Activated T-cell treated with anti-CD3 and anti-CD28 coated beads for 48 hours (primary cell): ENCODE data around the gene UROC1.

ENCODE experiments used
- DNase-seq: peaks from one replicate; pipeline ENCODE4 v3.0.0-alpha.2; 2020; ENCODE audit warnings: low read depth

Gene UROC1

DNA sequence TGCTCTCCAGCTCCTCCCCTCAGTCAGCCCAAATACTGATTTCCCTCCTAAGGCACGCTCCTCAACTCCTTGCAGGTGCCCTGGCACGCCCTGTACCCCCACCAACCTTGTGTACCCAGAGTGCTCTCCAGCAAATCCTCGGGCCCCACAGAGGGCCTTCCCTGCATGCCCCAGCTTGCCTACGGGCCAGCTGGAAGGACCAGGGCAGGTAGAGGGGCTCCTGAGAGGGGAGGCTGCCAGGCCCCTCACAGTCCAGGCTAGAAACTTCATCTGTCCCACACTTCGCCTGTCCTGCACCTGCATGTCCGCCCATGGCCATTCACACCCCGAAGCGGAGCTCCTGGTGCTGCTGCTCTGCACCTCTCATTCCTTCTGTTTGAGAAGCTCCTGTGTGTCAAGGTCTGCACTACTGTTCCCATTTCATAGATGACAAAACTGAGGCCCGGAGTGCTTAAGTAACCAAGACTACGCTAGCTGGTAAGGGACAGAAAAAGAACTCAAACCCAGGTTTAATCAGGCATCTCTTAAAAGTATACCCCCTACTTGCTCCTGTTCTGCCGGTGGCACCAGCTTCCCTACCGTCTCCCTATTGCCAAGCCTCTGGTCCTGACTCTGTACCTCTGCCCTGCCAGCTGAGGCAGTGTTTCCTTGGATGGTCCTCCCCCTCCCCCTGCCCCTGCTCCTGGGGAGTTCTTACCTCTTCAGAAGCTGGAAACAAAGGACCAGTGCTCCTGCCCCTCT lies 77.4 kb downstream of the UROC1 start:
- no peak for DNase-seq

DNA sequence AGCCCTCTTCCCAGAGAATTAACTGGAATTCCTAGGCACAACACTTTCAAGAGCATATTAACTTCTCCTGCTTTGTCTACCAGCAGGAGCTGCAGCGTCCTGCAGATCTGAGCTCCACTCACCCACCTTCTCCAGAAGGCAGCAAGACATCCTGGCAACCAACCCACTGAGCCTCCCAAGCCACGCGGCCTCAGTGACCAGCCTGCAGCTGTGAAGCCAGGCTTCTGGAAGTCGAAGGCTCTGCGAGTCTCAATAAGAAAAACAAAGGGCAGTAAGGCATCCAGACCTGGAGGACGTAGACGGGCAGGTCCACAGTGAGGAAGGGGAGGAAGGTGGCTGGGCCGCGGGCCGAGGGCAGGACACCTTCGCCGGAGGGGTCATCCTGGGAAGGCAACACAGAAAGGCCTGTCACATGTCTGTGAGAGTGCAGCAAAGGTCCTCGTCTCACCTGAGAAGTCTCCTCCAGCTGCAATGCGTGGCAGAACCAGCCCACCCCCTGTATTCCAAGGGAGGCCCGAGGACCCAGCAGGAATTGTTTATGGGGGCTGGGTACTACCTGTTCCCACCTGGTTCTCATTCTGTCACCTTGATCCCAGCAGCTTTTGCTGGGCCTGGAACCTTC lies 78.1 kb downstream of the UROC1 start:
- no peak for DNase-seq

DNA sequence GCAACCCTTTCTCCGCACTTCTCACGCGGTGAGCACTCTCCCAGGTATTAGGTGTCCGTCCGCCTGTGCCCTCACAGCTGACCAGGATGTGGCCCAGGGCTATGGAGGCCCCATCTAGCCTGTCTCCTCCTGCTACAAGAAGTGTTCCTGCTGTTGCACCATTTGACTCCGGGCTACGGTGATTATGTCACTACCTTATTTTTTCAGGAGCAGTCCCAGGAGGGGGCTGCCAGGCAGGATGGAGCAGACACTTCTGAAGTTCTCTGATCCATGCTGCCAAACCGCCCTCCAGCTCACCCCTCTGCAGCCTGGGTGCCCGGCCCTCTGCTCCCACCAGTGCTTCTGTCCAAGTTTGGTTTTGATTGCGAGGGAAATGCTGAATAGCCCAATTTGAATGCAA lies 78.8 kb downstream of the UROC1 start:
- DNase-seq, result no peak

DNA sequence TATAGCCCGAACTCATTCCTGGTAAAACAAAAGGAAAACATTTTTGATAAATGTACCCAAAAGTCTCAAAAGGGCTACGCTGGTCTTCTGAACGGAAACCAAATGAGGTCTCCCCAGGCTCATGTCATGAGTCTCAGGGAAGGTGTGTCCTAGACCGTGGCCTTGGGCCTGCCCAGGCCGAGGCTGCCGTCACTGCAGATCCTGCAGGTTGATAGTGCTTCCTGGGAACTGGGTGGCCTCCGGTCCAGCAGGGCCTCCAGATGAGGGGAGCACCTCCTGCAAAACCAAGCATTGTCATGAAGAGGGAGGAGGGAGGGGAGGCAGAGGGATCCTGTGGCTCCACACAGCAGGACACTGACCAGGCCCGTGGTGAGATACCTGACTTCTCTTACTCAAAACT lies 79.4 kb downstream of the UROC1 start:
- DNase-seq, result no peak

DNA sequence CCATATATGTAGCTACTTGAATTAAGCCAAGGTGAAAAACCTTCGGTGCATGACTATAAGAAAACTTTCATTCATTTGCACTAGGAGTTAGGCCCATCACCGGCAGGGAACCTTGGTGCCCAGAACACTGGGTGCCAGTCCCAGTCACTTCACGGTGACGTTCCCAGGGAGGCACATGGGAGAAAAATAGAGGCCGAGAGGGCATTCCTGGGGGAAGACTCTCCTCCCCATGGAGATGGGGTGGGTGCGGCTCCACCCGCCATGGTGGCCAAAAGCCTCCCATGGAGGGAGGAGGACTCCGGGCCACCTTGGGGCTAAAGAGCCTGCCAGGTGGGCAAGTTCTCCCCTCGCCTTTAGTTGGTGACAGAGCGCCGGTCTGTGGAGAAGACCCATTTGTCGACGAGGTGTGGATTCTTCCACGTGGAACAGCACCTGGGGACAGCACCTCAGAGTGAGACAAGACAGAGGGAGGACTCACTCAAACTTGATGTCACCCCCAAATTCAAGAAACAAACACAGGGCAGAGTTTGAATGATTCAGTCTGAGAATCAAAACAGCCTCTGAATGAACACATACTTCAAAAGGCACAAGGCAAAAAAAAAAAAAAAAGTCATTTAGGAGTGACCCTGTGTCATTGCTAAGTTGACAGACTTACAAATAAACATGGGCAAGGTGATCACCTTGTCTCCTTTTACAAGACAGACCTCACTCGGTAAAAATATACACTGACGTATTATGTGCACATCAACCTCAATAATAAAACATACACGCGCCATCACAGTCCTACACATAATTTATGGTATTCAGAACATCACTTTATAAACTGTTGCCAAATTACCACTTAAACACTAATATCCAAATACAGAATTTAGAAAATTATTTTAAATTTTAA lies 80.5 kb downstream of the UROC1 start:
- DNase-seq, result no peak

DNA sequence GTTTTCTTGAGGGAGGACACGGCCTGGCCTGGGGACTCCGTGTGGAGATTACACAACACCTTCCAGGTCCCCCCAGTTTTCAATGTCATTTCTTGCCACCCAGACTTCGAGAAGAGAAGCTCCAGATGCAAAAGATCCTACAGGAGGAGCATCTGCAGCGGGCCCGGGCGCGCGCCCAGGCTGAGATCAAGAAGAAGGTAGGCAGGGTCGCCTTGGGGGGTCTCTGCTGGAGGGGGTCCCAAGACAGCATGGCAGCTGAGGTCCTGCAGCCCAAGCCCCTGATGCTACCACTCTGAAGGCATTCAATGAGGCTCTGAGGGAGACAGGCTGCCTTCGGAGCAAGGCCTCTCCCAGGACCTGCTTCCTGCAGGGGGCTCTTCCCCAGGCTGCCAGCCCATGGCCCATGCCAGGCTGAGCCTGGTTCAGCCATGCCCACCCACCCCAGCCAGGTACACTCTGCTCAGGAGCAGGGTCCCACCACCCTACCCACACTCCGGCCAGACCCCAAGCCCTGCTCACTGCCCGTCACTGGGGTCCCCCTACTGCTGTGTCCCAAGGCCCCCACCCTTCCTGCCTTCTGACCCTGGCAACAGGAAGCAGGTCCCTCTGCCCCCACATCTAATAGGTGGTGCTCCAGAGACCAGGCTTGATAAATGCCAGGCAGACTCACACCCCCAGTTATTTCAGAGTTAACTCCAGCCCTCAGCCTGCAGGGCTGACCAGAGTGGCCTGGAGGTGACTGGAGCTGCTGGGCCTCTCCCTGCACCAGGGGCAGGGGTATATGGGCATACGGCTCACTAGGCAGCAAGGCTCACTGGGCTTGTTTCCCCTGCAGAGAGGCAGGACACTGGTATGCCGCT lies 81.9 kb downstream of the UROC1 start:
- DNase-seq, result no peak

DNA sequence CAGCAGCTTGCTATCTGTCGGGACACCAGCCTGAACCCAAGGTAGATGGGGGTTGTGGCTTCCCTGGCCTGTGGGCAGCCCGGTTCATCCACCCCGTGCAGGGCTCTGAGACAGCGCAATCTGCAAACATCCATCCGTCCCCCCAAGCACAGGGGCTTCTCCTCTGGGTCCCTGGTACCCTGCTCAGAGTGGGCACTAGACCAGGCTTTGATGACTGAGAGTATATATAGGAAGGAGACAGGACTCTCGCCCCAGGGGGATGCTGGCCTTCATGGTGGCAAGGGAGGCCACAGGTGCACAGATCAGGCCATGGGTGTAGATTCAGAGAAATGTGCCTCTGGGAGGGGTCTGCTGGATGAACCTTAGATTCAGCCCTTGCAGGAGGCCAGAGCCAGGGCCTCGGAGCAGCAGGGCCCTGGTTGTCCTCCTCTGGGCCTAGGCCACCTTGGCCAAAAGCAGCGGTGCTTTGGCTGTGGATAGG lies 82.6 kb downstream of the UROC1 start:
- no peak for DNase-seq

DNA sequence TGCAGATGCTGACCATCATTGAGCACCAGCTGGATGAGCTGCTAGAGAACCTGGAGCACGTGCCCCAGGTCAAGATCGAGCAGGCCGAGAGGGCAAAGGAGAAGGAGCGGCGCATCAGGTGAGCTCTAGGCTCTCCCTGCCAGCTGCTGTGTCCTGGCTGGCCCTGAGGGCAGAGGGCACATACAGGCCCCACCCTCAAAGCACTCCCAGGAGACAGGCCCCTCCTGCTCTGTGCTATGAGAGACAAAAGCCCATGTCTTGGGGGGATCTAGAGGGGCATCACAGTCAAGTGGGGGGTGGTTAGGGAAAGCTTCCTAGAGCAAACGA lies 83.3 kb downstream of the UROC1 start:
- no peak for DNase-seq

DNA sequence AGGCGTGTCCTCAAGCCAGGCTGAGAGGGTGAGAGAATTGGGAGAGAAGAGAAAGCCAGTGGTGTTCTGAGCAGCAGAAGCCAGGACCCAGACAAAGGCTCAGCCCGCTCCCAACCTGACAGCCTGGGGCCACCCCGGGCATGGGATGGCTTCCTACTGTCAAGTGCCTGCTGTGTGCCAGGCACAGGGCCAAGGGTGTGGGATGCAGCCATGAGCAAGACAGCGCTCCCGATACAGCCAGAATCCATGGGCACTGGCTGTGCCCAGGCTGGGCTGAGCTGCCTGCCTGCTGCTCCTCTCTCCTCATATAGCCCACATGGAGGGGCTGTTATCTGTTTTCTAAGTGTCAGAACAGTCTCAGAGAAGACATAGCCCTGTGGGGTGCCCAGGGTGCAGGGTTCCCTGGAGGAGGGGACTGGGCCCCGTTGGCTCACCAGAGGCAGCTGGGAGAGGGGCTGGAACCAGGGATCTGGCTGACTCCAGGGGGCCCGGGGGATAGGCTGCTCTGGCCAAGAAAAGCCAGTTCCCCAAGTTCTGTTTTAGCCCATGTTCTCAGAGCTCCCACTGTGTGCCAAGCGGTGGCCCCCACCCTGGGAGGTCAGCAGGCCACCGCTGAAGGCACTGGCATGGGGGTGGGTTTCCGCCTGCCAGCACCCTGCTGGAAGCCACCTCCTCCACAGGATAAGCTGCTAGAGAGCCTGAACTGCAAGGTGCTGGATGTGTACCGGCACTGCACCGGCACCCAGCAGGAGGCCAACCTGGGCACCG lies 83.9 kb downstream of the UROC1 start:
- DNase-seq, result no peak

DNA sequence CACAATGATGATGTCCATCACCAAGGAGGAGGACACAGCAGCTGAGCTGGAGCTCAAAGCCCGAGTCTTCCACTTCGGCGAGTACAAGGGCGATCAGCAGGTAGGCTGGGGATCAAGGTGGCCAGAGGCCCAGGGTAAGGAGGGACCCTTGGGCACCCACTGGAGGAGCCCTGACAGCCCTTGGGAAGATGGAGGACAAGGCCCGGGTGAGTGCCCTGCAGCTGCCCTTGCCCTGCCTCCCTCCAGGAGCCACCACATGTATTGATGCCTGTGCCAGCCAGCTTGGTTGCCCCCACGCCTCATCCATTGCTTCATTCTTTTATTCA lies 84.5 kb downstream of the UROC1 start:
- no peak for DNase-seq

DNA sequence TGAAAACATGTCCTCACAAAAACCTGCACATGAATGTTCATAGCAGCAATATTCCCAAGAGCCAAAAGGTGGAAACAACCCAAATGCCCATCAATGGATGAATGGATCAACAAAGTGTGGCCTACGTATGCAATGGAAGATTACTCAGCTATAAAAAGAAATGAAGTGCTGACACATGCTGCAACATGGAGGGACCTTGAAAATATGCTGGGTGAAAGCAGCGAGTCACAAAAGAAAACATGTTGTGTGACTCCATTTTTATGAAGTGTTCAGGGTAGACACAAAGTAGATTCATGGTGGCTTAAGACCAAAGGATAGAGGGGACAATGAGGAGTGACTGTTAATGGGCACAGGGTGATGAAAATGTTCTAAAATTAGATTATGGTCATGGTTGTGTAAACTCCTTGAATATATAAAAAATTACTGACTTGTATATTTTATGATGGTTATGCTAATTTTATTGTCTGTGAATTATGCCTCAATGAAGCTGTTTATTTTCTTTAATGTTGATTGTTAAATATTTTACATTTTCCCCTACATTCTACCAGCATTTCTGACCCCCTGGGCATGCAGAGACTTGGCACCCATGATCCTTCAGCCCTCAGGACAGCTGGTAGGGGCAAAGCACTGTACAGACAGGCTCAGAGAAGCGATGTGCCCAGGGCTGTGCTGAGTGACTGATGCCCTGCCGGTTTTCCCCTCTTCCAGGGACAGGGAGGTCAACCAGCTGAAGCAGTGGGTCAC lies 85.0 kb downstream of the UROC1 start:
- DNase-seq, result no peak
